A549 treated with Hydrocortisone at 1 μM for 4 hours (cell line): ENCODE measurements around the gene PCDHA8. TPM values are rescaled to one million over a fixed set of nuclear protein-coding genes. Genes with fewer than 3 reads are reported as not detected.

ENCODE experiments used
- total RNA-seq: library from RNA; stranded (reverse); fragments of 200-300 nt; extraction: Qiagen RNA extraction; gene quantifications from 5 replicates; pipeline ENCODE4 v1.2.3, GENCODE V29; 2022

PCDHA8 gene
- total RNA-seq, 1 experiment from 2014 or later = 0.06 TPM

Other genes starting within 250 kb of the PCDHA8 start
- 3.3 to 4.5 TPM (median 4.1 TPM) in 5 replicates for gene CD14, start 208.0 kb upstream of the PCDHA8 start, total RNA-seq
- 9.2 to 12.7 TPM (median 12.2 TPM) in 5 replicates for gene TMCO6, start 201.7 kb upstream of the PCDHA8 start, total RNA-seq
- gene NDUFA2, start 193.6 kb upstream of the PCDHA8 start, total RNA-seq = 84.6 to 130 TPM (median 123 TPM) in 5 replicates
- 84.3 to 119 TPM (median 87.4 TPM) in 5 replicates for gene IK, start 193.4 kb upstream of the PCDHA8 start, total RNA-seq
- gene WDR55, start 176.3 kb upstream of the PCDHA8 start, total RNA-seq = 27.2 to 34.7 TPM (median 29.0 TPM) in 5 replicates
- 0.47 to 0.94 TPM (median 0.70 TPM) in 5 replicates for gene DND1, start 167.6 kb upstream of the PCDHA8 start, total RNA-seq
- 73.7 to 90.7 TPM (median 77.1 TPM) in 5 replicates for gene HARS1, start 149.8 kb upstream of the PCDHA8 start, total RNA-seq
- gene HARS2, start 149.7 kb upstream of the PCDHA8 start, total RNA-seq = 34.4 to 44.5 TPM (median 36.9 TPM) in 5 replicates
- gene ZMAT2, start 140.7 kb upstream of the PCDHA8 start, total RNA-seq = 79.9 to 111 TPM (median 84.2 TPM) in 5 replicates
- 0.14 to 0.29 TPM (median 0.23 TPM) in 5 replicates for gene PCDHA1, start 55.0 kb upstream of the PCDHA8 start, total RNA-seq
- gene PCDHA2, start 46.3 kb upstream of the PCDHA8 start, total RNA-seq = 0.06 to 0.08 TPM (median 0.06 TPM) in 3 of 5 replicates, not detected in the others
- gene PCDHA3, start 40.1 kb upstream of the PCDHA8 start, total RNA-seq = 0.66 to 1.0 TPM (median 0.82 TPM) in 5 replicates
- 1.1 to 1.9 TPM (median 1.9 TPM) in 5 replicates for gene PCDHA4, start 34.1 kb upstream of the PCDHA8 start, total RNA-seq
- 0.70 to 1.1 TPM (median 0.76 TPM) in 5 replicates for gene PCDHA5, start 19.6 kb upstream of the PCDHA8 start, total RNA-seq
- 0.05 to 0.08 TPM (median 0.08 TPM) in 3 of 5 replicates, not detected in the others for gene PCDHA6, start 13.2 kb upstream of the PCDHA8 start, total RNA-seq
- gene PCDHA7, start 6.9 kb upstream of the PCDHA8 start, total RNA-seq = 0.05 to 0.16 TPM (median 0.09 TPM) in 5 replicates
- gene PCDHA9, start 7.2 kb downstream of the PCDHA8 start, total RNA-seq = not detected in 5 replicates
- 0.01 to 0.03 TPM (median 0.02 TPM) in 3 of 5 replicates, not detected in the others for gene PCDHA10, start 14.7 kb downstream of the PCDHA8 start, total RNA-seq
- gene PCDHA11, start 27.8 kb downstream of the PCDHA8 start, total RNA-seq = 0.07 to 0.30 TPM (median 0.17 TPM) in 5 replicates
- 2.7 to 3.6 TPM (median 2.8 TPM) in 5 replicates for gene PCDHA12, start 34.1 kb downstream of the PCDHA8 start, total RNA-seq
- 0.06 to 0.10 TPM (median 0.08 TPM) in 3 of 5 replicates, not detected in the others for gene PCDHA13, start 40.9 kb downstream of the PCDHA8 start, total RNA-seq
- gene PCDHAC1, start 85.1 kb downstream of the PCDHA8 start, total RNA-seq = 1.8 to 2.5 TPM (median 2.2 TPM) in 5 replicates
- 3.3 to 4.9 TPM (median 3.7 TPM) in 5 replicates for gene PCDHAC2, start 125.3 kb downstream of the PCDHA8 start, total RNA-seq
- not detected in 5 replicates for gene PCDHB1, start 210.2 kb downstream of the PCDHA8 start, total RNA-seq